Measurements from ENCODE around the gene SMARCD3.

Gene SMARCD3

DNA sequence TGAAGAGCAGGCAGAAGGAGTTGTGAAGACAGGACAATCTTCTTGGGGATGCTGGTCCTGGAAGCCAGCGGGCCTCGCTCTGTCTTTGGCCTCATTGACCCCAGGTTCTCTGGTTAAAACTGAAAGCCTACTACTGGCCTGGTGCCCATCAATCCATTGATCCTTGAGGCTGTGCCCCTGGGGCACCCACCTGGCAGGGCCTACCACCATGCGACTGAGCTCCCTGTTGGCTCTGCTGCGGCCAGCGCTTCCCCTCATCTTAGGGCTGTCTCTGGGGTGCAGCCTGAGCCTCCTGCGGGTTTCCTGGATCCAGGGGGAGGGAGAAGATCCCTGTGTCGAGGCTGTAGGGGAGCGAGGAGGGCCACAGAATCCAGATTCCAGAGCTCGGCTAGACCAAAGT, 14.7 kb downstream of the SMARCD3 start:
- DNase-seq, result no peak

DNA sequence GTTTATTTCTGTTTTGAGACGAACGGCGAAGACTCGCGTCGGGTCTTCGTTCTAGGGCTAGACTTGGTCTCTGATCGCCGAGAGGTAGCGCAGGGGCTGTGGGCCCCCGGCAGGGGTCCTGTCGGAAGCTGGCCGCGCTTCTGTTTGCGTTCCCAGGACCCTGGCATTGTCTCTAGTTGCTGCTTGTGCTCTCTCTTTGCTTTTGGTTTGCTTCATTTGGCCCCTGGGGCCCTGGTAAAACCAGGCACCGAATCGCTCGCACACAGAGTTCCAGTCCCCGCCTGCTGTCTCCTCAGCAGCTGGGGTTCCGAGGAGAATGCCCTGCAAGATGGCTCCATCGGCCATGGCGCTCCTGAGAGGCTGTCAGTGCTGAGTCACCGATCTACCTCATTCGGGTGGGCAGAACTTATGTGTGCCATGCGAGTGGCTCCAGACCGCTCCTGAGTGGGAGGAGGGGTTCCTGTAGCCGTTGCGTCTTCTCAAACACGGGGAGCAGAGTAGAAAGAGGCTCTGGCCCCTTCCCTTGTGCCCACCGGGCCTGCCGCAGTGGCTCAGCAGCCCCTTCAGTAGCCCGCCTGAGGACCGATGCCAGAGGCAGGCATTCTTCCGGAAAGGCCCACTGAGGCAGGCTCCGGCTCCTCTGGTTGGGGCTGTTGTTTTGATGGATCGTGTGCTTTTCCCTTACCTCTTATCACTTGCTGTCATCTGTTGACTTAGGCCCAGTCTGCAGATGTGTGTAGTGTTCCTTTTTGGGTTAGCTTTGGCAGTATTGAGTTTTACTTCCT, 15.4 kb downstream of the SMARCD3 start:
- peak; percentile 77 to 81 for DNase-seq

DNA sequence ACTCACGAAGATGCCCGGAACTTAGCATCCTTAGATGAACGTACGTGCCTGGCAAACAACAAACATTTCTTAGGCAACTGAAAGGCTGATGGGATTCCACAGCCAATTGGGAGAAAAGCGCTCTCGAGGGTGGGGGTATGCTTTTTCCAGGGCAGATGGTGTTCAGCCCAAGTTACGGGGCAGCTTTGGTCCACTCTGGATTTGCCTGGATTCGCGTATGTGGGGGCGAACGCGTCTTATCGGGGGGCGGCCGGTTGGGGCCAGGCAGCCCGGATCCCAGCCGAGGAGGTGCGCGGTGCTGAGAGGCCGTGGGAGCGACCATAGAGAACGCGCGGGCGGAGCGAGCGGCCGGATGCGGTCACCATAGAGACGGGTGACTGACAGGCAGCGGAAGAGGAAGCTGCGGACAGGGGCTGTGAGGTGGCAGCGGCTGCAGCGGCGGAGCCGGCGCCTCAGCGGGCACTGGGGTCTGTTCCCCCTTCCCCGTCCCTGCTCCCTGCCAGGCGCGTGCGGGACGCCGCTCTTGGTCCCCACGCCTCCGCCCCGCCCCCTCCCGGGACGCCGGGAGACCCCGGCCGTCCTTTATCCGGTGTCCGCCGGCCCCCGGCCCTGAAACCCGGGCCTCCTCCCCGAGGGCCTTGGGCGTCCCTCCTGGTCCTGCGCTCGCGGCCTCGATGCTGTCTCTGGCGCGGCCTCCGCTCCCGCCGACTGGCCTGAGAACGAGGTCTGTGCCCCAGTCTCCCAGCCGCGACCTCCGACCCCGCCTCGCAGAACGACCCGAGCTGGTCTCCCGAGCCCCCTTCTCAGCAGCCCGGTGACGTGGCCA, 16.2 kb downstream of the SMARCD3 start, which contains the start of gene CHPF2:
TSS of gene CHPF2 (plus strand) at position 393 of the 826 bp plus-strand sequence. CDS start 1,529 bp downstream, outside the sequence.
- peak; percentile 90 to 92 for DNase-seq

DNA sequence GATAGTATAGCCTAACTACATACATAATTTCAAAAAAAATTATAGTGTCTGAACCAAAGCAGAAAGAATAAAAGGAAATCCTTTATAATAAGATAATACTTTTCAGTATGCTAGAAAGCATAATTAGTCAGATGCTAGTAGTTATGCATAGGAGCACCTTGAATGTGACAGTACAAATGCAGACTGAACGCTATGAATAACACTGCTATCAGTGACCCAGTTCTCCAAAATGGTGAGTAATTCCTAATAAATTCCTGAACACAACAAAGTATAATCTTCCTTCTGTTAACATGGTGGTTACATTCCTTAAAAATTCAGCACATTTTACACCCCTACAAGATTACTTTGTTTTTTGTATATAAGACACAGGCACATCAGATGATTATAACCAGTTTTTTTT, 17.4 kb downstream of the SMARCD3 start:
- no peak for DNase-seq

DNA sequence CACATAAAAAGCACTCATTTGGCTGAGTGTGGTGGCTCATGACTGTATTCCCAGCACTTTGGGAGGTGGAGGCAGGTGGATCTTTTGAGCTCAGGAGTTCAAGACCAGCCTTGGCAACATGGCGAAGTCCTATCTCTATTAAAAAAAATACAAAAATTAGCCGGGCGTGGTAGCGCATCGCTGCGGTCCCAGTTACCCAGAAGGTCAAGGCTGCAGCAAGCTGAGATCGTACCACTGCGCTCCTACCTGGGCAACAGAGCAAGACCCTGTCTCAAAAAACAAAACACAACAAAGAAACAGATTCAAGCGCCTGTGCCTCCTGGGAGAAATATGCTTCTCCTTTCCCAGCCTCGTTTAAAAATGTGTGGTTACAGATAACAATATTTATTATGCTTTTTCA, 19.2 kb downstream of the SMARCD3 start:
- DNase-seq, result no peak

DNA sequence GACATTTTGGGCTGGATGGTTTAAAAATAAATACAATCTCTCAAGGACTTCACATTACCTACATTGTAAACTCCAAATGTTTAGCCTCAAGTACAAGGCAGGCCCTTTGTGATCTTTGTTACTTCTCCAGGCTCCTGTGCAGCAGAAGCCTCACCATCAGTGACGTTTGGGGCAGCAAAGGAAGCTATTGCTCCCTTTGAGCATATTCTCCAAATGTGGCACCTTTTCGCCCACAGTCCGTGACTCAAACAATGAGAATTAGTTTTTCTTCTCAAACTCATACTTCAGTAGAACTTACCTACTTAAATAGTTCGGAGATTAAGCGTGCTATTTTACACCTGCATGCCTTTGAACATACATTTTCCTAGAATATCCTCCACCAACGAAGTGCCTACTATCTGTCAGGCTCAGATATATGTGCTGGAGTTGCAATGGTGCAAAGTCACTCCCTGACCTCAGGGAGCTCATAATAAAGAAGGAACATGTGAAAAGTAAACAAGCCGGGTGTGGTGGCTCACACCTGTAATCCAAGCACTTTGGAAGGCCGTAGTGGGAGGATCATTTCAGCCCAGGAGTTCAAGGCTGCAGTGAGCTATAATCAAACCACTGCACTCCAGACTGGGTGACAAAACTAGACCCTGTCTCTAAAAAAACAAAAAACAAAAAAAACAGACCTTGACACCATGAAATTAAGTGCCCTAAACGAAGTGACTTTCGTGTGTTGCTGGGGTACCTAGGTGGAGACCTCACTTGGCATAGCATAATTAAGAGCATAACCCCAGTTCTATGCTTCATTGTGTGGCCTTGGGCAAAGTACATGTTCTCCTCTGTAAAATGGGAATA, 20.2 kb downstream of the SMARCD3 start:
- DNase-seq, result no peak

DNA sequence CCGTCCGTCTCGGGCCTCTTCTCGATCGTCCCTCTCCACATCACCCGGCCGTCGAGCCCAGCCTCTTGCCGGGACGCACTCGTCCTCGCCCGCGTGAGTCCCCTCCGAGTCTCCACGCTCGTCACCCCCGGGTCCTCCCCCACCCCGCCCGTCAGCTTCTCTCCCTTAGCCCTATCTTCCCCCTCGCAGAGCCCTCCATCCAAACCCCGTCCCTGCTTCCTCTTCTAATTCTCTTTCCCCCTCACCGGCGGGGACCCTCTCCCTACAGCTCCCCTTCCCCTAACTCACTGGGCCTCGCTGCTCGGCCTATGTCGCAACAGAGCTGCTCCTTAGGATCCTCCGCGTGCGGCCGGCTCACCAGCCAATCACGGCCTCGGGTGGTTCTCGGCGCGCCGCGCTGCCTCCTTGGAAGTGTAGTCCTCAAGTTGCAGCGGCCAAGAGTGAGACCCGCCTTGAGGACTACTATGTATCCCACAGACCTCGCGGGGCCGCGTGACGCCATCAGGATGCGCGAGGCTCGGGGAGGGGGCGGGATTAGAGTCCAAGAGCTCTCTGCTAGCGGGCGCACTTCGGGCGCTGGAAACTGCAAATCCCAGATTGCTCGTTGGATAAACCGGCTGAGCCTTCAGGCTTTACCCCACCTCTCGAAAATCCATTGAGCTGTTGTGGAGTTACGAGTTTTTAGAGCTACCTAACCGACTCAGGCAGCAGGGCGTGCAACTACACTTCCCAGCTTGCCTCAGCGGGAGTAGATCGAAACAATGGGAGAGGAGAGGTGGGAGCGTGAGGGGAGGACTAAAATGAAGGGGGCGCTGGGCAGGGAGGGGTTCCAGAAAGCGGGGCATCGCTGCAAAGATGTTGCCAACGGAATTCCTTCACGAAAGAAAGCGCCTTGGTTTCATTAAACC, 21.4 kb downstream of the SMARCD3 start, which contains the start of gene ABCF2:
TSS of gene ABCF2 (minus strand) at position 331 of the 908 bp plus-strand sequence. CDS start 747 bp downstream, outside the sequence.
- DNase-seq, result peak; percentile 99

DNA sequence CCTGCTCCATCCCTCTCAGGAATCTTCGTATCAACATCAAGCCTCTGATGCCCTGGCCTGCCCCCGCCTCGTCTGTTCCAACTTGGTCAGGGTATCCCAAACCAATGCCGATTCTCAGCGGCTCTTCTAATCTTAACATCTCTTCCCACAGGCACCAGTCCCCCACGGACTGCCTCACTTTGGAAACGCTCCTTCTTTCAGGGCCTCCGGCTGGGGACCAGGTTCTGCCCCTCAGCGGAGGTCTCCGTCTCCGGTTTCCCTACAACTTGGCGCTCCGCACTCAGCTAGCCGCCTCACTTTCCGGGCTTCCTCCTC, 22.0 kb downstream of the SMARCD3 start:
- DNase-seq, result no peak

DNA sequence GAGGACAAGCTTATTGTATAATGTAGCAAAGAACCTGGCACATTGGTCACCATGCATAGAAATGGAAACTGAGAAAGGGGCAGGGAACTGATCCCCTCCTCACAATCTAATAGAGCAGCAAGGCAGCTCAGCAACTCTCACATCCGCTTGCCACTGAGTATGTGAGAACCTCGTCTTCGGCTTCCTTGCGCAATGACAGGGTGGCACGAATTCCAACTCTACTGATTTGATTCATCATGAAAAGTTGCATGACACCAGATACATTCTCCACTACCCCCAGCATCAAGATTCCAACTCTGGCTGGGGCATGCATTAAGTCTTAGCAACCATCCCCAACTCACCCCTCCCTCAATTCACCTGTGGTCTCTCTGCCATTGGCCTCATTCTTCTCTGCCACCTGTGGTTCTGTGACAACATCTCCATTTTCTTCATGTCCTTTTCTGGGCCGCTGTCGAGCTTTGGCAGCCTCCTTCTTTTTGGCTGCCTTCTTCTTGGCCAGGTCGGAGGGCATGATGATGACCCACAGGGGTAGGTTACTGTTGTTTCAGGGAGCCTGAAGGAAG, 22.5 kb downstream of the SMARCD3 start:
- DNase-seq, result no peak

DNA sequence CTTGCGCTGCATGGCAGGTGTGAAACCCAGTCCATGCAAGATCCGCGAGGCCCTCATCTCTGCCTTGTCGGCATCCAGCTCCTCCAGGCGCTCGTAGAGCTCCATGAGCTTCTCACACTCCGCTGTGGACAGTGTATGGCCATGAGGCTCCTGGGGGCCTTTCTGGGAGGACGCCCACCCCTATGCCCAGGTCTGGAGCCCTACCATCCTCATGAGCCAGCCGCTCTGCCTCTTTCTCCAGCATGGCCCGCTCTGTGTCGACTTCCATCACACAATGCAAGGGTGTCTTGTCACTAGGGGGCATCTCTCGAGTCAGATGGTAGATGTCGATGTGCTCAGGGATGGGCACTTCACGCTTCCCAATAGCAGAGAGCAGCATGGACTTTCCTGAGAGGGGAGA, 24.8 kb downstream of the SMARCD3 start:
- no peak for DNase-seq

DNA sequence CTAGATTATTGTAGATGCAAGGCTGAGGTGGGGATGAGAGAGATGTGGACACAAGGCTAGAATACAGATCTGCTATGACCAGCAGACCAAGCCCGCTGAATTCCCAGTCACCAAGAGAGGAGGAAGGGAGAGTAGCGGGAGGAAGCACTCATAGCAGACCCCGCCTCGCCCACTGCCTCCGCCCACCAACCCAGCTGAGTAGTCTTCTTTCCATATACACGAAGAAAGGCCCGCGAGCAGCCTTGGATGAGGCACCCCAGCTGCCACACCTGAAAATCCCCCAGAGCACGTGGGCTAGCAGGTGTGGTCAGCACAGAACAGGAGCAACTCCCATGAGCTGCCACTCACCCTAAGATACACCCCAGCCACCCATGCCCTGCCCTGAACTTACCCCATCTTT, 30.3 kb downstream of the SMARCD3 start:
- DNase-seq, result no peak

DNA sequence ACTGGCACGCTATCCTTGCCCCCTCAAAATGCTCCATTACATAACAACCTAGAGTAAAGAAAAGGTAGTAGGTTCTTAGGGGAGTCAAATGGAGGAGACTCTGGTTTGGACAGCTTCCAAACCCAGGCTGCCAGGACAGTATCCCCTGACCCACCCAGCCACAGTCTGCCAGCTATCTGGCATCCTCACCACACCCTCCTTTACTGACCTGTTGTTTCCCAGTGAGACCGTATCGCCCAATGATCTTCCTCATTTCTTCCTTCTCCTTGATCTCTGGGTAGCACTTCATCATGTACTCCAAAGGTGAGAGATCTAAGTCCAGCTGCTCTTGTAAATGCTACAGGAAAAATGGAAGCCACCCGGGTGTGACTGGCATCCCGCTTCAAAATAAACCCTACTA, 33.1 kb downstream of the SMARCD3 start:
- DNase-seq, result no peak

DNA sequence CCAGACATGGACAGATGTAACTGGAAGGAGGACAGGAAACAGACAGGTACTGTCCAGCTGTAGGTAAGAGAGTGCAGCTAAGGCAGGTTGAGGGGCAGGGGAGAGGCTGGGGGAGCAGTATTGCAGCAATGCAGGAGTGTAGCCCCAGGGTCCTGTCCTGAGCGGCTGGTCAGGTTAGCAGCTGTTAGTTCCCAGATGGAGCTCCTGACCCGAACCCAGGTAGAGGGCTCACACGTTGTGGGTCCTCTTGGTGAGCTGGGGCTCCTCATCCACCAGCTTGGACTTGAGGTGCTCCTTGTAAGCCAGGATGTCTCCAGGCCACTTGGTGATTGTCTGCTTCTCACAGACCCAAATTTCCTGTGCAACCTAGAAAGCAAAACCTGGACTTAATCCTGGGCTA, 34.7 kb downstream of the SMARCD3 start:
- DNase-seq, result no peak

DNA sequence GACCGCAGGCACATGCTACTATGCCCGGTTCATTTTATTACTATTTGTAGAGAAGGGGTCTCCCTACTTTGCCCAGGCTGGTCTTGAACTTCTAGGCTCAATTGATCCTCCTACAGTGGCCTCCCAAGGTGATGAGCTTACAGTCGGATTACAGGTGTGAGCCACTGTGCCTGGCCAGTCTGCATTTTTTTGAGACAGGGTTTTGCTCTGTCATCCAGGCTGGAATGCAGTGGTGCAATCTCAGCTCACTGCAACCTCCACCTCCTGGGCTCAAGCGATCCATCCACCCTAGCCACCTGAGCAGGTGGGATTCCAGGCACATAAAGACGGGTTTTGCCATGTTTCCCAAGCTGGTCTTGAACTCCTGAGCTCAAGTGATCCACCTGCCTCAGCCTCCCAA, 35.9 kb downstream of the SMARCD3 start:
- DNase-seq, result no peak

DNA sequence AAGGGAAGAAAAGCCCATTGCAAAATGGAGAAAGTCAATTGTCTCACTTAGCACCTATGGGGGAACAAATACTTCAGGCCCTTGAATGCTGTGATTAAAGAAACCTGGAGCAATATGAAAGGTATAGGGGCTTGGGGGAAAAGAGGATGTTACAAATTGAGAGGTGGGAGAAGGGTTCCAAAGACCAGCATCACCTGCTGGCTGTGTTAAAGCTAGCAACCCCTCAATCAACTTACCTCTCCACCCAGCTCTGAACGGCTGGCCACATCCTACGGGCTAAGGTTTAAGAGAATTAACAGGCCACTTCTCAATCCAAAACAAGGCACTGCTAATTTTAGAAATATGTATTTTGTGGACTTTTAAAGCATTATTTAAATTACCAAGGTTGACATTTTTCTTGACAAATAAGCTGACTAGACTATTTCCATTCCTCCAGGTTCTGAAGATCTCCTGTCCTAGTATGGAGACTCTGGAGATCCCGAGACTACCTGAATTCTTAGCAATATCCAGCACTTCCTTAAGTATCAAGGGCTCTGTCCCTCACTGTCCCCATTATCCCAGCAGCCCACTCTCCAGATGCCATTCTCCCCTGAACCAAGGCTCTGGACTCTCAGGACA, 37.2 kb downstream of the SMARCD3 start:
- no peak for DNase-seq

DNA sequence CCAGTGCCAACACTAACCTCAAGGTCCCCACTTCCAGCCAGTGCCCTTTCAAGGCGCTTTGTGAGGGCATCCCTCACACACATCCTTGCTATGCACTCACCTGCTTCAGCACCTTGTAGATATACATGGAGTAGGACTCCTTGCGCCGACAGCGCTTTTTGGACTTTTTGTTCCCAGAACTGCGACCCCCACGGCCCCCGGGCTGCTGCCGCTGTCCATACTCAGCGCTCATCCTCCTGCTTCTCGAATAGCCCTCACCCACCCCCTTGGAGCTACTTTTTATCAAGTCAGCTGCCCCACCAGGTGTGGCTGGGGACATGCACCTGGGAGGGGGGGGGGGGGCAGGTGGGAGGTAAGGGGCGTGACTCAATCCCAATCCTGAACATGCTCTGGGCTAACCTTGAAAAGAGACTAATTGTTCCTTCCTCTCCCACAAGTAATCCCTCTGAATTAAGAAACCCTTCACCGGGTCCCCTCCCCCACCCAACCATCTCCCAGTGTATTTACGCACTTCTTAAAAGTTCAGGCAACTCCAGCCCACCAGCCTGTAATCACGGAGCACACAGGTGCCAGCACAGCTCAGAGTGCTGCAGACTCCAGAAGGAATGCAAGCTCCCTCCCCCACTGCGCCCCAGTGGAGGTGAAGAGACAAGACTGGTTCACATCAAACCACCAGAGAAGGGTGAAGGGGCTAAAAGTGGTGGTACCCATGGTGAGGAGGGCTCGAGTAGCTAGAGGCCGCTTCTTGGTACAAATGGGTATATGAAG, 38.2 kb downstream of the SMARCD3 start, which contains the start of gene H2BK1:
TSS of gene H2BK1 (minus strand) at position 402 of the 768 bp plus-strand sequence. CDS start at position 232, 170 bp downstream.
- no peak for DNase-seq

DNA sequence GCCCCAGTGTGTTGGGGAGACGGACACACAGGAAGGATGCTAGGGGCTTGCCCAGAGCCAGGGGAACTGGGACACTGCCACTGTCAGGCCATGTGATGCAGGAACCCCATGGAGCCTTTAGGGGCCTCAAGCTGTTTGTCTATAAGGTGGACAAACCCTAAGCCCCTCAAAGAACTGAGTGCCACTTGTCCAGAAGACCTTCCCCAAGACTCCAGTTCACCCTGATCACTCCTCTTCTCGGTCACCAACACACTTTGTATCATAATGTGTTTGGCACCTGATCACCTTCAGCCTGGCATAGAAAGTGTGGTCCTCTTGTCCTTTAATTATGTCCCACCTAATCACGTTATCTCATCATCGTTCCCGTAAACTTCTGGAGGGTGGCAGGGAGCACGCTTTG, 38.9 kb downstream of the SMARCD3 start:
- DNase-seq, result no peak

DNA sequence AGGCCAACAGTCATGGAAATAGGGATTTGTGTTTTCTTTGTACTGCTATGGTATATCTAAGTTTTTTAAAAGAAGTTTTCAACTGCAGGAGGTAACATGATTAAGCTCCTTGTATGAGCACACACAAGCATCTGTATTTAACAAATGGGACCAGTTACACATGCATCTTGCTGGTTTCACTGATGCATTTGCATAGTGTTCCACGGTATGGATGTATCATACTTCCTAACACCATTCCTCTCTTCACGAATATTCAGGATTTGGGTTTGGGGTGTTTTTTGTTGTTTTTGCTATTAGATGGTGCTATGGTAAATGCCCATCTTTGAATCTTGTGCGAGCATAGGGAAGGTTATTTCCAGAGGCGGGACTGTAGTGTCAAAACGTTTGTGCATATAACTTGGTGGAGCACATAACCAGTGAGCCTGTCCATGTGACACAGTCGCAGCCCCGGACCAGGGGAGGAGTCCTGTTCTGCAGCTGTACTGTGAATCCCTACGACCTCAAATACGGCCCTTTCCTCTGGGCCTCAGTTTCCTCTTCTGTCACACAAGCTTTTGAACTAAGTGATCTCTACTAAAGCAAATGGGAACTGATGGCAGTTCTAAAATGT, 40.1 kb downstream of the SMARCD3 start:
- DNase-seq, result no peak

DNA sequence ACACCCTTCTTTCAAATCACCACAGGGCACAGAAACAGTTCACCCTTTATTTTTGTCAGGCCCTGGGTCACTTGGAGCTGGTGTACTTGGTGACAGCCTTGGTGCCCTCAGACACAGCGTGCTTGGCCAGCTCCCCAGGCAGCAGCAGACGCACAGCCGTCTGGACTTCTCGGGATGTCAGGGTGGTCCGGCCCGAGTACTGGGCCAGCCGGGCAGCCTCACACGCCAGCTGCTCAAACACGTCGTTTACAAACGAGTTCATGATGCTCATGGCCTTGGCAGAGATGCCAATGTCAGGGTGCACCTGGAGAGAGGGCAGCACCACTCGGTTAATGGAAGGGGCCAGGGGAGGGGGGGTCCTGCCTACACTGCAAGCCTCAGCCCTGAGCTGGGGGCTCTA, 40.7 kb downstream of the SMARCD3 start:
- no peak for DNase-seq

DNA sequence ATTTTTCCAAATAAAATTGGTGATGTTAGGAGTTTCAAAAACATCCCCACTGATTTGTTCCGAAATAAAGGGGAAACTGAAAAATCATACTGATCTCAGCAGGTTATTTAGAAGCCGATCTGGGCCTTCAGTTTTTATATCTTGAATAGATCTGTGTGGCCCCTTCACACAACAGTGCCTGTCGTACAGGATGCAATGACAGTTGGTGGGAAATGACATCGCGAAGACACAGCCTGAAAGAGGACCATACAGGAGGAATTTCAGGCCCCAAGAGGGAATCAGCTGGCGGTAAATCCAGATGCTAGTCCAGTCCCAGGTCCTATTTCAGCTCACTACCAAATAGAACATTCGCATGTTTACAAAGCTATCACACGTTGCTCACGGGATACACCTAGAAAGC, 41.2 kb downstream of the SMARCD3 start:
- DNase-seq, result no peak
